Measurements from ENCODE around the gene ZNF462. TPM values are rescaled to one million over a fixed set of nuclear protein-coding genes. Genes with fewer than 3 reads are reported as not detected.

Gene ZNF462
- total RNA-seq, 1 donor = 0.42 TPM

- H3K4me1 ChIP-seq (ENCODE audit: insufficient read depth, low read length) = no peaks in the 10 kb centered on the region
- H3K4me3 ChIP-seq (ENCODE audit: low read length) = no peak overlapping the region
- H3K27me3 ChIP-seq (ENCODE audit: insufficient read depth, low read length) = no peaks in the 10 kb centered on the region
- H3K9me3 ChIP-seq (ENCODE audit: low read depth, low read length) = no peaks in the 10 kb centered on the region
These were observed 59.1 kb downstream of the ZNF462 start for GRCh38 chr9:106922026-106922425.

GRCh38 chr9:106925392-106925791 lies 62.4 kb downstream of the ZNF462 start:
- Histone ChIP-seq H3K4me3 (ENCODE audit: low read length) (no peak overlapping the region), H3K9me3 (ENCODE audit: low read depth, low read length) (no peaks in the 10 kb centered on the region), H3K27me3 (ENCODE audit: insufficient read depth, low read length) (no peaks in the 10 kb centered on the region), H3K4me1 (ENCODE audit: insufficient read depth, low read length) (no peaks in the 10 kb centered on the region)

GRCh38 chr9:106927916-106928315 lies 65.0 kb downstream of the ZNF462 start:
- Histone ChIP-seq H3K27me3 (ENCODE audit: insufficient read depth, low read length) (no peaks in the 10 kb centered on the region), H3K4me1 (ENCODE audit: insufficient read depth, low read length) (no peaks in the 10 kb centered on the region), H3K9me3 (ENCODE audit: low read depth, low read length) (no peaks in the 10 kb centered on the region), H3K4me3 (ENCODE audit: low read length) (no peak overlapping the region)

GRCh38 chr9:106928350-106928749 lies 65.4 kb downstream of the ZNF462 start:
- Histone ChIP-seq H3K27me3 (ENCODE audit: insufficient read depth, low read length) (no peaks in the 10 kb centered on the region), H3K4me3 (ENCODE audit: low read length) (no peak overlapping the region), H3K9me3 (ENCODE audit: low read depth, low read length) (no peaks in the 10 kb centered on the region), H3K4me1 (ENCODE audit: insufficient read depth, low read length) (no peaks in the 10 kb centered on the region)

GRCh38 chr9:106929471-106930177 lies 66.7 kb downstream of the ZNF462 start:
- no peaks in the 10 kb centered on the region for H3K9me3 ChIP-seq (ENCODE audit: low read depth, low read length)
- no peak overlapping the region for H3K4me3 ChIP-seq (ENCODE audit: low read length)
- no peaks in the 10 kb centered on the region for H3K4me1 ChIP-seq (ENCODE audit: insufficient read depth, low read length)
- no peaks in the 10 kb centered on the region for H3K27me3 ChIP-seq (ENCODE audit: insufficient read depth, low read length)

- Histone ChIP-seq H3K4me3 (ENCODE audit: low read length) (no peak overlapping the region), H3K9me3 (ENCODE audit: low read depth, low read length) (no peaks in the 10 kb centered on the region), H3K4me1 (ENCODE audit: insufficient read depth, low read length) (no peaks in the 10 kb centered on the region), H3K27me3 (ENCODE audit: insufficient read depth, low read length) (no peaks in the 10 kb centered on the region)
These were observed 67.5 kb downstream of the ZNF462 start for GRCh38 chr9:106930477-106930876.

GRCh38 chr9:106931466-106931865 lies 68.5 kb downstream of the ZNF462 start:
- Histone ChIP-seq H3K27me3 (ENCODE audit: insufficient read depth, low read length) (no peaks in the 10 kb centered on the region), H3K9me3 (ENCODE audit: low read depth, low read length) (no peaks in the 10 kb centered on the region), H3K4me1 (ENCODE audit: insufficient read depth, low read length) (no peaks in the 10 kb centered on the region), H3K4me3 (ENCODE audit: low read length) (no peak overlapping the region)

GRCh38 chr9:106932178-106932577 lies 69.2 kb downstream of the ZNF462 start:
- no peak overlapping the region for H3K4me3 ChIP-seq (ENCODE audit: low read length)
- no peaks in the 10 kb centered on the region for H3K4me1 ChIP-seq (ENCODE audit: insufficient read depth, low read length)
- no peaks in the 10 kb centered on the region for H3K27me3 ChIP-seq (ENCODE audit: insufficient read depth, low read length)
- H3K9me3 ChIP-seq (ENCODE audit: low read depth, low read length) = no peaks in the 10 kb centered on the region

- no peaks in the 10 kb centered on the region for H3K27me3 ChIP-seq (ENCODE audit: insufficient read depth, low read length)
- H3K9me3 ChIP-seq (ENCODE audit: low read depth, low read length) = no peaks in the 10 kb centered on the region
- no peak overlapping the region for H3K4me3 ChIP-seq (ENCODE audit: low read length)
- no peaks in the 10 kb centered on the region for H3K4me1 ChIP-seq (ENCODE audit: insufficient read depth, low read length)
These were observed 69.7 kb downstream of the ZNF462 start for GRCh38 chr9:106932675-106933074.

- Histone ChIP-seq H3K4me1 (ENCODE audit: insufficient read depth, low read length) (no peaks in the 10 kb centered on the region), H3K4me3 (ENCODE audit: low read length) (no peak overlapping the region), H3K27me3 (ENCODE audit: insufficient read depth, low read length) (no peaks in the 10 kb centered on the region), H3K9me3 (ENCODE audit: low read depth, low read length) (no peaks in the 10 kb centered on the region)
These were observed 70.5 kb downstream of the ZNF462 start for GRCh38 chr9:106933470-106933869.

GRCh38 chr9:106934442-106935238 lies 71.7 kb downstream of the ZNF462 start:
- no peak overlapping the region for H3K4me3 ChIP-seq (ENCODE audit: low read length)
- no peaks in the 10 kb centered on the region for H3K9me3 ChIP-seq (ENCODE audit: low read depth, low read length)
- no peaks in the 10 kb centered on the region for H3K4me1 ChIP-seq (ENCODE audit: insufficient read depth, low read length)
- H3K27me3 ChIP-seq (ENCODE audit: insufficient read depth, low read length) = no peaks in the 10 kb centered on the region

GRCh38 chr9:106936680-106937079 lies 73.7 kb downstream of the ZNF462 start:
- Histone ChIP-seq H3K4me1 (ENCODE audit: insufficient read depth, low read length) (no peaks in the 10 kb centered on the region), H3K9me3 (ENCODE audit: low read depth, low read length) (no peaks in the 10 kb centered on the region), H3K4me3 (ENCODE audit: low read length) (no peak overlapping the region), H3K27me3 (ENCODE audit: insufficient read depth, low read length) (no peaks in the 10 kb centered on the region)

- Histone ChIP-seq H3K4me3 (ENCODE audit: low read length) (no peak overlapping the region), H3K9me3 (ENCODE audit: low read depth, low read length) (no peaks in the 10 kb centered on the region), H3K4me1 (ENCODE audit: insufficient read depth, low read length) (no peaks in the 10 kb centered on the region), H3K27me3 (ENCODE audit: insufficient read depth, low read length) (no peaks in the 10 kb centered on the region)
These were observed 79.0 kb downstream of the ZNF462 start for GRCh38 chr9:106941916-106942315.

GRCh38 chr9:106945727-106946660 lies 83.0 kb downstream of the ZNF462 start:
- H3K27me3 ChIP-seq (ENCODE audit: insufficient read depth, low read length) = no peaks in the 10 kb centered on the region
- H3K4me1 ChIP-seq (ENCODE audit: insufficient read depth, low read length) = no peaks in the 10 kb centered on the region
- no peak overlapping the region for H3K4me3 ChIP-seq (ENCODE audit: low read length)
- no peaks in the 10 kb centered on the region for H3K9me3 ChIP-seq (ENCODE audit: low read depth, low read length)
